Activated CD4-positive, alpha-beta memory T cell treated with anti-CD3 and anti-CD28 coated beads for 36 hours (primary cell): ENCODE results near the gene CDCA8. TPM values are rescaled to one million over a fixed set of nuclear protein-coding genes. Genes with fewer than 3 reads are reported as not detected.

ENCODE experiments used
- CTCF ChIA-PET: fragments of 350-600 bp; sonication (Branson Sonifier 250); formaldehyde crosslinking; loops from one replicate; lab custom pipeline; 2021; ENCODE audit warnings: antibody characterized with exemption, inconsistent platforms; lab: Charles Lee
- POLR2A ChIA-PET: fragments of 350-600 bp; sonication (Branson Sonifier 250); formaldehyde crosslinking; loops from one replicate; lab custom pipeline; 2021; ENCODE audit warnings: antibody characterized with exemption; lab: Charles Lee
- DNase-seq: peaks from one replicate; pipeline ENCODE4 v3.0.0-alpha.2; 2020
- H3K27ac Mint-ChIP-seq: one replicate; pipeline ENCODE4 v1.8.0; 2021; ENCODE audit warnings: mixed read lengths
- H3K27me3 Mint-ChIP-seq: one replicate; pipeline ENCODE4 v1.8.0; 2021; ENCODE audit warnings: mixed read lengths
- H3K36me3 Mint-ChIP-seq: one replicate; pipeline ENCODE4 v1.8.0; 2021; ENCODE audit warnings: mixed read lengths
- H3K4me1 Mint-ChIP-seq: one replicate; pipeline ENCODE4 v1.8.0; 2021; ENCODE audit warnings: low read depth, mixed read lengths
- H3K4me3 Mint-ChIP-seq: one replicate; pipeline ENCODE4 v1.8.0; 2021; ENCODE audit warnings: mild to moderate bottlenecking, mixed read lengths
- H3K9me3 Mint-ChIP-seq: one replicate; pipeline ENCODE4 v1.8.0; 2021; ENCODE audit warnings: mixed read lengths
- intact Hi-C: fragments of 100-400 bp; cut with micrococcal nuclease; formaldehyde crosslinking; loops from one replicate; pipeline ENCODE4 v1.15.1; 2023
- total RNA-seq, 2 experiments: library from RNA; stranded (reverse); gene quantifications; one replicate each; pipeline ENCODE4 v1.2.3, GENCODE V29; 2021

The CDCA8 gene
- total RNA-seq, 2 experiments from 2014 or later, result 55.0 to 56.0 TPM

DNA sequence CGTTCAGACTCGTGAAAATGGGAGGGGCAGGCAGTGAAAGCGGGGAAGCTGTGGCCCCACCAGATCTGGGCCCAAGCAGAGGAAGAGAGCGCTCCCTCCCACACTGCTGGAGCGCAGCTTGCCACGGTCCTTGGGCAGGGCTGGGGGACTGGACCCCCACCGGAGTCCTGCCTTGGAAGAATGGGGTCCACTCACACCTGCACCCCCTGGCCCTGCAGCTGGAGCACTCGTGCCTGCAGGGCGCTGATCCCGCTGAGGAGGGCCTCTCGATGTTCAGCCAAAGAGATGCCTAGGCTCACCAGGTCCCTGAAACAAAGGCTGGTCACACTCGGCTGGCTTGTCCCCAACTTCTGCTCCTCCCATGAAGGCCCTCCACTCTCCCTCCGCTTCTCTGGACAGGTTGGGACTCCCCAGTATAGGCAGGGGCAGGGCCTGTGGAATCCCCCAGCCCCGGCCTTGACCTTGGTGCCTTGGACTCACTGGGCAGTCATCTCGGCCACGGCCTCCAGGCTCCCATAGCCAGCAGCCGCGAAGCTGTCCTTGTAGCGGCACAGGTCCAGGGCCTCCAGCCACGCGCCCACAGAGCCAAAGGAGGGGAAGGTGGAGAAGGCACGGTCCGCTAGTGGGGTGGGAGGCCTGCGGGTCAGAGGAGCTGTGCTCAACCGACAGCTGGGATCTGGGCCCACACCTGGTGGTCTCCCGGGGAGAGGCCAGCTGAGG lies 26.0 kb downstream of the CDCA8 start:
- no peak overlapping the region for H3K4me3 Mint-ChIP-seq
- intact Hi-C loops, result no loop called here
- ChIA-PET CTCF (no interaction called here), POLR2A (interaction anchor here (0.5 to 1.0 kb wide), 2 partner anchors 11 to 191 kb away, joined by 3 read pairs; no protein-coding TSS in a partner anchor)
- H3K27me3 Mint-ChIP-seq, result no peaks in the 10 kb centered on the region
- H3K4me1 Mint-ChIP-seq, result no peaks in the 10 kb centered on the region
- no peaks in the 10 kb centered on the region for H3K9me3 Mint-ChIP-seq
- no peak overlapping the region for H3K27ac Mint-ChIP-seq
- no peak for DNase-seq
- no peaks in the 10 kb centered on the region for H3K36me3 Mint-ChIP-seq

DNA sequence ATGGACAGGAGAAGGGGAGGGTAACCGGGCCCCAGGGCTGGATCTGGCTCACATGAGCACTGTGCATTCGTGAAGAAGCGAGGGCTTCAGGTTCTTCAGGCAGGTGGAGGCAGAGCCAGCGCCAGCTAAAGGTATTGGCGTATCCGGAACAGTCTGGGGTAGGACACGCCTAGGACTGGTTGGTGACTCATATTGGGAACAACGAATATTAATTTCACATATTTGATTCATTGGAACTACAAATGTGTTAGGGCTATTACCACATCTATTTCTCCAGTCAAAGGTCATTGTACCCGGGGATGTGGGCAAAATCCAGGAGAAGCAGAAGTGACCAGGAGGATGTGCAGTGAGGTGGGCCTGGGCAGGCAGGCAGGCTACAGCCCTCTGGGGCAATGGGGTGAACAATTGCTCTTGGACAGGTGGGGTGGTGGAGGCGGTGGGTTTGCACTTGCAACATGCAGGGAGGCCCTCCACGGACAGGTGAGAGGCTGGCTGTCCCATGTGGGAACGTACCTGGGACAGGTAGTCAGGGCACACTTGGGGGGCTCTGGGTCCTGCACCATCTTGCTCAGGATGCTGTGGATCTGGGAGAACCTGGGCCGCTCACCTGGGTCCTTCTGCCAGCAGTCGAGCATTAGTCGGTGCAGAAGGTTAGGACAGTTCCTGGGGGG lies 26.7 kb downstream of the CDCA8 start:
- ChIA-PET POLR2A (interaction anchor here (0.5 kb wide), 1 partner anchor 190 kb away, joined by 3 read pairs; no protein-coding TSS in a partner anchor), CTCF (no interaction called here)
- no peaks in the 10 kb centered on the region for H3K9me3 Mint-ChIP-seq
- H3K36me3 Mint-ChIP-seq, result no peaks in the 10 kb centered on the region
- H3K27ac Mint-ChIP-seq, result no peak overlapping the region
- intact Hi-C loops, result no loop called here
- H3K4me1 Mint-ChIP-seq, result no peaks in the 10 kb centered on the region
- no peak overlapping the region for H3K4me3 Mint-ChIP-seq
- no peaks in the 10 kb centered on the region for H3K27me3 Mint-ChIP-seq
- no peak for DNase-seq

DNA sequence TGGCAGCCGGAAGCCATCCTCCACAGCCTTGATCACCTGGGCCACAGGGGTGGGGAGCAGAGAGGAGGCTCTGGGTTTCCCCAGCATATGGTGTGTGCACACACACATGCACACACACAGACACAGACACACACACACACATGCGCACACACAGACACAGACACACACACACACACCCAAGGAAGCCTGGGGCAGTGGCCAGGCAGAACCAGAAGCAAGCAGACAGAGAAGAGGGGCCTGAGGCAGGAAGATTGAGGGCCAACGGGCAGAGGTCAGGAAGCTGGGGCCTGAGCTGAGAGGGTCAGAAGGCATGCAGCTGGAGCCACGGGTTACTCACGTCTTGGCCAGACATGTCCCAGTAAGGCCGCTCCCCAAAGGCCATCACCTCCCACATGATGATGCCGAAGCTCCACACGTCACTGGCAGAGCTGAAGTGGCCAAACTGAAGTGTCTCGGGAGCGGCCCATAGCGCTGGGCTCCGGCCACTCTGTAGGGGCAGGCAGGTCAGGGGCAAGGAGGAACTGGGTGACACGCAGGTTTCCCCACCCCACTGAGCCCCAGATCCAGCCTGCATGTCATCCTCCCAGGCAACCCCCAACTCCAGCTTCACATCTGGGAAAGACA lies 27.4 kb downstream of the CDCA8 start:
- POLR2A ChIA-PET, result no interaction called here
- Mint-ChIP-seq H3K27me3 (no peaks in the 10 kb centered on the region), H3K4me3 (no peak overlapping the region), H3K4me1 (no peaks in the 10 kb centered on the region), H3K27ac (no peak overlapping the region), H3K36me3 (no peaks in the 10 kb centered on the region), H3K9me3 (no peaks in the 10 kb centered on the region)
- DNase-seq, result no peak
- intact Hi-C loops, result no loop called here
- CTCF ChIA-PET, result no interaction called here

- ChIA-PET CTCF (no interaction called here), POLR2A (no interaction called here)
- Mint-ChIP-seq H3K27me3 (peaks cover 1% of the 10 kb centered on the region), H3K4me1 (no peaks in the 10 kb centered on the region), H3K9me3 (no peaks in the 10 kb centered on the region), H3K4me3 (no peak overlapping the region), H3K27ac (no peak overlapping the region), H3K36me3 (no peaks in the 10 kb centered on the region)
- intact Hi-C loops, result no loop called here
- no peak for DNase-seq
Measured at GRCh38 chr1:37720231-37721130, 28.2 kb downstream of the CDCA8 start.

DNA sequence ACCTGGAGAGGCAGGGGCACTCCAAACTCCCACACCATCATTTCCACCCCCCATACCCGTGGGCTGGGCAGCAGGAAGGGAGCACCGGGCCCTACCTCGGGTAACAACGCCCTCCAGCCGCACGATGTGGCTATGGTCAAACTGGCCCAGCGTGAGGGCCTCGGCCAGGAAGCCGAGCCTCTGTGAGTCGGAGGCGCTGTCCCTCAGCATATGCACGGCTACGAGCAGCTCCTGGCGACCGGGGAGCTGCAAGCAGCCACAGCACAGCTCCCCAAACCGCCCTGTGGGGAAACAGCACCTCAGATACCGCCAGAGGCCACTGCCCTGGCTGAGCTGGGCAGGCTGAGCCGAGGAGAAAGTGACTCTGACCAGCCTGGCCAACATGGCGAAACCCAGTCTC lies 29.2 kb downstream of the CDCA8 start:
- ChIA-PET POLR2A (no interaction called here), CTCF (interaction anchor here (0.7 kb wide), 1 partner anchor 24 kb away, joined by 3 read pairs; no protein-coding TSS in a partner anchor)
- Mint-ChIP-seq H3K27me3 (peaks cover 4% of the 10 kb centered on the region), H3K36me3 (no peaks in the 10 kb centered on the region), H3K4me3 (no peak overlapping the region), H3K9me3 (no peaks in the 10 kb centered on the region), H3K27ac (no peak overlapping the region), H3K4me1 (no peaks in the 10 kb centered on the region)
- intact Hi-C loops, result no loop called here
- no peak for DNase-seq

GRCh38 chr1:37722181-37723071 lies 30.1 kb downstream of the CDCA8 start:
- H3K36me3 Mint-ChIP-seq, result no peaks in the 10 kb centered on the region
- no peak overlapping the region for H3K4me3 Mint-ChIP-seq
- POLR2A ChIA-PET, result no interaction called here
- intact Hi-C loops, result no loop called here
- no peak for DNase-seq
- H3K27ac Mint-ChIP-seq, result no peak overlapping the region
- no peaks in the 10 kb centered on the region for H3K9me3 Mint-ChIP-seq
- peaks cover 4% of the 10 kb centered on the region for H3K27me3 Mint-ChIP-seq
- H3K4me1 Mint-ChIP-seq, result no peaks in the 10 kb centered on the region
- CTCF ChIA-PET, result interaction anchor here (0.7 kb wide), 1 partner anchor 23 kb away, joined by 3 read pairs; no protein-coding TSS in a partner anchor

GRCh38 chr1:37723072-37723389 lies 30.7 kb downstream of the CDCA8 start:
- Mint-ChIP-seq H3K36me3 (no peaks in the 10 kb centered on the region), H3K27me3 (peaks cover 4% of the 10 kb centered on the region), H3K4me1 (no peaks in the 10 kb centered on the region), H3K4me3 (no peak overlapping the region), H3K27ac (no peak overlapping the region), H3K9me3 (no peaks in the 10 kb centered on the region)
- ChIA-PET POLR2A (no interaction called here), CTCF (no interaction called here)
- no peak for DNase-seq
- intact Hi-C loops, result no loop called here

DNA sequence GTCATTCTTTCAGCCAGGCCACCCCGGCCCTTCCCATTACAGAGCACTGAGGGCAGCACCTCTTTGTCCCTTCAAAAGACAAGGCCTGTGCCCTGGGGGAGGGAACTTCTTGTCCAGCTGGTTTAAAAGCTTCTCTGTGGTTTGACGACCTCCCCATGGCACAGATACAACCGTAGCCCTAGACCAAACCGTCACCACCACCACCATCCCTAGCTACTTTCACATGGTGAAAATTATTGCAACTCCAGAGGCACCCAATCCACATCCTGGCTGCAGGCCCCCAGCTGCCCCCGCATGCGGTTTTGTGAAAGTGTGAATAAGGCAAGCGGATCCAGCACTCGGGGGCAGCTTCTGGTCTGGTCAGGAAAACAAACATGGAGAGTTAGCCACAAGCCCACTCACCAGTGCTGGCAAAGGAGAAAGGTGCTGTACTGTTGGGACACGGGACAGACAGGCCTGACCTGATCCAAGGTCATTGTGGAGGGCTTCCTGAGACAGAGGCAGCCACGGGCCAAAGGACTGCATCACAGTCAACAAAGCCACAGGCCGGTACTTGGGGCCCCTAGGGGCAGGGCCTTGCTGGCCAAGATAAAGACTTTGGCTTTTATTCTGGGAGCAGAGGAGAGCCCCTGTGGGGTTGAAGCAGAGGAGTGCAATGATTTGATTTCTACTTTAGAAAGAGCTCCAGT lies 31.2 kb downstream of the CDCA8 start:
- Mint-ChIP-seq H3K27ac (no peak overlapping the region), H3K36me3 (no peaks in the 10 kb centered on the region), H3K4me3 (no peak overlapping the region), H3K4me1 (no peaks in the 10 kb centered on the region), H3K9me3 (no peaks in the 10 kb centered on the region), H3K27me3 (peaks cover 9% of the 10 kb centered on the region)
- intact Hi-C loops, result no loop called here
- POLR2A ChIA-PET, result no interaction called here
- DNase-seq, result no peak
- CTCF ChIA-PET, result no interaction called here

- ChIA-PET CTCF (no interaction called here), POLR2A (no interaction called here)
- H3K36me3 Mint-ChIP-seq, result no peaks in the 10 kb centered on the region
- H3K27ac Mint-ChIP-seq, result no peak overlapping the region
- intact Hi-C loops, result no loop called here
- no peak for DNase-seq
- H3K4me3 Mint-ChIP-seq, result no peak overlapping the region
- H3K9me3 Mint-ChIP-seq, result no peaks in the 10 kb centered on the region
- no peaks in the 10 kb centered on the region for H3K4me1 Mint-ChIP-seq
- peaks cover 12% of the 10 kb centered on the region for H3K27me3 Mint-ChIP-seq
Measured at GRCh38 chr1:37724575-37724974, 32.3 kb downstream of the CDCA8 start.

- CTCF ChIA-PET, result no interaction called here
Measured at GRCh38 chr1:37725851-37726613, 33.7 kb downstream of the CDCA8 start.

More at GRCh38 chr1:37725851-37726613, 33.7 kb downstream of the CDCA8 start:
- POLR2A ChIA-PET, result interaction anchor here (0.6 kb wide), 1 partner anchor 282 kb away, joined by 3 read pairs; no protein-coding TSS in a partner anchor
- no peaks in the 10 kb centered on the region for H3K4me1 Mint-ChIP-seq
- intact Hi-C loops, result no loop called here
- no peak for DNase-seq
- H3K27me3 Mint-ChIP-seq, result peaks cover 12% of the 10 kb centered on the region
- H3K4me3 Mint-ChIP-seq, result no peak overlapping the region
- no peak overlapping the region for H3K27ac Mint-ChIP-seq
- no peaks in the 10 kb centered on the region for H3K9me3 Mint-ChIP-seq
- H3K36me3 Mint-ChIP-seq, result no peaks in the 10 kb centered on the region
